ENCODE measurements around the gene LPCAT3.

GRCh38 chr12:6951551-6952120 lies 66.6 kb downstream of the LPCAT3 start:
- no peak for TF ChIP-seq CTCF (conservative IDR thresholded peaks at IDR 0.05; ENCODE audit: low read depth, low read length)
- no peak for TF ChIP-seq EZH2 (IDR thresholded peaks at IDR 0.05; ENCODE audit: low read length, unreplicated experiment)
- TF ChIP-seq EZH2phosphoT487 (IDR thresholded peaks at IDR 0.05; ENCODE audit: borderline replicate concordance, low read length): no peak

Data from PC-3 (cell line).